ENCODE results near the gene GRK4.

The GRK4 gene

GRCh38 chr4:3060946-3061345 lies 97.6 kb downstream of the GRK4 start:
- ChIA-PET CTCF (interaction anchor here (0.7 kb wide), 1 partner anchor 359 kb away, joined by 3 read pairs; no protein-coding TSS in a partner anchor), POLR2A (no interaction called here)
- no peak overlapping the region for H3K27ac ChIP-seq (ENCODE audit: extremely low read depth, low read depth, low read length)
- no peaks in the 10 kb centered on the region for H3K4me1 ChIP-seq (ENCODE audit: control insufficient read depth, insufficient read depth, low read length)
- no peak for TF ChIP-seq HOXD13 (CRISPR knock-in tag; IDR thresholded peaks at IDR 0.05; ENCODE audit: borderline replicate concordance)
- no peak for TF ChIP-seq ZNF266 (tag by site-specific recombination; IDR thresholded peaks at IDR 0.05; ENCODE audit: low read depth)
- TF ChIP-seq ZNF785 (tag by site-specific recombination; IDR thresholded peaks at IDR 0.05): no peak
- TF ChIP-seq ZNF133 (tag by site-specific recombination; IDR thresholded peaks at IDR 0.05): no peak
- TF ChIP-seq ZNF184 (tag by site-specific recombination; IDR thresholded peaks at IDR 0.05): no peak
- no peak for TF ChIP-seq ZNF132 (tag by site-specific recombination; IDR thresholded peaks at IDR 0.05; ENCODE audit: borderline replicate concordance)
- TF ChIP-seq ZNF510 (tag by site-specific recombination; IDR thresholded peaks at IDR 0.05; ENCODE audit: insufficient replicate concordance): no peak
- TF ChIP-seq RBAK (tag by site-specific recombination; IDR thresholded peaks at IDR 0.05): no peak
- TF ChIP-seq ZNF211 (tag by site-specific recombination; IDR thresholded peaks at IDR 0.05; ENCODE audit: low read depth): no peak
- TF ChIP-seq ZNF76 (tag by site-specific recombination; IDR thresholded peaks at IDR 0.05; ENCODE audit: borderline replicate concordance, low read depth): no peak
- TF ChIP-seq ZNF560 (tag by site-specific recombination; IDR thresholded peaks at IDR 0.05; ENCODE audit: borderline replicate concordance): no peak
- TF ChIP-seq ZNF24 (tag by site-specific recombination; IDR thresholded peaks at IDR 0.05): no peak
- TF ChIP-seq ZBTB48 (tag by site-specific recombination; IDR thresholded peaks at IDR 0.05): no peak
- TF ChIP-seq ZNF521 (tag by site-specific recombination; IDR thresholded peaks at IDR 0.05): no peak
- no peak for TF ChIP-seq SCRT1 (tag by site-specific recombination; IDR thresholded peaks at IDR 0.05; ENCODE audit: borderline replicate concordance)
- TF ChIP-seq ZNF423 (tag by site-specific recombination; IDR thresholded peaks at IDR 0.05): no peak
- no peak for TF ChIP-seq CTCF (tag by site-specific recombination; IDR thresholded peaks at IDR 0.05)
- H3K36me3 ChIP-seq (ENCODE audit: control insufficient read depth in 2 of 2, insufficient read depth in 1 of 2, low read length in 2 of 2): no peaks in the 10 kb centered on the region
- H3K4me3 ChIP-seq (ENCODE audit: low read depth, low read length): no peak overlapping the region
- H3K9me3 ChIP-seq (ENCODE audit: control insufficient read depth, insufficient read depth, low read depth, low read length): no peaks in the 10 kb centered on the region

- CTCF ChIA-PET: no interaction called here
- TF ChIP-seq ZNF175 (tag by site-specific recombination; IDR thresholded peaks at IDR 0.05) (no peak), HIC1 (tag by site-specific recombination; IDR thresholded peaks at IDR 0.05) (no peak), ZNF280C (tag by site-specific recombination; IDR thresholded peaks at IDR 0.05) (no peak), ZSCAN16 (tag by site-specific recombination; IDR thresholded peaks at IDR 0.05) (no peak), ZNF830 (tag by site-specific recombination; IDR thresholded peaks at IDR 0.05; ENCODE audit: low read depth) (no peak), TRIM28 (IDR thresholded peaks at IDR 0.05; ENCODE audit: borderline replicate concordance, low read length) (no peak), ZNF2 (tag by site-specific recombination; IDR thresholded peaks at IDR 0.05) (no peak)
- POLR2A ChIA-PET: no interaction called here
- Histone ChIP-seq H3K27ac (ENCODE audit: extremely low read depth, low read depth, low read length) (no peak overlapping the region), H3K4me3 (ENCODE audit: low read depth, low read length) (no peak overlapping the region), H3K4me1 (ENCODE audit: control insufficient read depth, insufficient read depth, low read length) (no peaks in the 10 kb centered on the region), H3K9me3 (ENCODE audit: control insufficient read depth, insufficient read depth, low read depth, low read length) (no peaks in the 10 kb centered on the region), H3K36me3 (ENCODE audit: control insufficient read depth in 2 of 2, insufficient read depth in 1 of 2, low read length in 2 of 2) (no peaks in the 10 kb centered on the region)
Measured at GRCh38 chr4:3062471-3062870, 99.1 kb downstream of the GRK4 start.

Data from HEK293 (cell line).